GM12874 (cell line): Measurements from ENCODE around the gene SFTPA1.

ENCODE experiments used
- CTCF ChIP-seq: IDR thresholded peaks from 2 replicates; pipeline ENCODE4 v1.5.1; 2011; ENCODE audit warnings: low read depth, mild to moderate bottlenecking, control low read depth, low read length, moderate library complexity; ENCODE audit not compliant: insufficient read depth

Gene SFTPA1

GRCh38 chr10:79628083-79628482, 17.3 kb downstream of the SFTPA1 start:
- TF ChIP-seq CTCF: no peak

- no peak for TF ChIP-seq CTCF
Observed at GRCh38 chr10:79628988-79629954, 18.5 kb downstream of the SFTPA1 start.

- TF ChIP-seq CTCF: no peak
Observed at GRCh38 chr10:79629955-79630327, 19.2 kb downstream of the SFTPA1 start.

- no peak for TF ChIP-seq CTCF
Observed at GRCh38 chr10:79638318-79638717, 27.6 kb downstream of the SFTPA1 start.
